ENCODE data around the gene RSRC1. TPM values are rescaled to one million over a fixed set of nuclear protein-coding genes. Genes with fewer than 3 reads are reported as not detected.
"Not testable (repeated sequence)": the region's sequence is repeated elsewhere in the genome, so short reads cannot be mapped to it uniquely, and the experiment has no call there.

Gene RSRC1
- total RNA-seq, 1 donor from 2014 or later: 39.9 TPM

GRCh38 chr3:158491968-158492367 is 382.1 kb downstream of the RSRC1 start:
- Mint-ChIP-seq H3K4me3 (no peak overlapping the region), H3K4me1 (no peaks in the 10 kb centered on the region), H3K27me3 (no peaks in the 10 kb centered on the region), H3K36me3 (ENCODE audit: low read depth) (peaks cover 3% of the 10 kb centered on the region), H3K27ac (no peak overlapping the region), H3K9me3 (peaks cover 6% of the 10 kb centered on the region)
- ChIA-PET CTCF (no interaction called here), POLR2A (no interaction called here)
- intact Hi-C loops (cut with micrococcal nuclease): no loop called here
- DNase-seq (no peak), ATAC-seq (ENCODE audit: low read depth) (no peak)
- TF ChIP-seq CTCF (IDR thresholded peaks at IDR 0.05): no peak

GRCh38 chr3:158492685-158493084 is 382.8 kb downstream of the RSRC1 start:
- ChIA-PET POLR2A (no interaction called here), CTCF (no interaction called here)
- Mint-ChIP-seq H3K36me3 (ENCODE audit: low read depth) (peaks cover 4% of the 10 kb centered on the region), H3K4me1 (no peaks in the 10 kb centered on the region), H3K9me3 (peaks cover 9% of the 10 kb centered on the region), H3K27me3 (no peaks in the 10 kb centered on the region), H3K27ac (no peak overlapping the region), H3K4me3 (no peak overlapping the region)
- no peak for TF ChIP-seq CTCF (IDR thresholded peaks at IDR 0.05)
- intact Hi-C loops (cut with micrococcal nuclease): no loop called here
- ATAC-seq (ENCODE audit: low read depth) (no peak), DNase-seq (no peak)

GRCh38 chr3:158493931-158494330 is 384.0 kb downstream of the RSRC1 start:
- ATAC-seq (ENCODE audit: low read depth) (no peak), DNase-seq (no peak)
- ChIA-PET POLR2A (no interaction called here), CTCF (no interaction called here)
- Mint-ChIP-seq H3K27me3 (no peaks in the 10 kb centered on the region), H3K9me3 (peaks cover 20% of the 10 kb centered on the region), H3K36me3 (ENCODE audit: low read depth) (peaks cover 15% of the 10 kb centered on the region), H3K4me1 (no peaks in the 10 kb centered on the region), H3K4me3 (no peak overlapping the region), H3K27ac (no peak overlapping the region)
- TF ChIP-seq CTCF (IDR thresholded peaks at IDR 0.05): no peak
- intact Hi-C loops (cut with micrococcal nuclease): no loop called here

- peaks cover 21% of the 10 kb centered on the region for H3K9me3 Mint-ChIP-seq
- intact Hi-C loops (cut with micrococcal nuclease): no loop called here
- H3K27ac Mint-ChIP-seq: no peak overlapping the region
- no peaks in the 10 kb centered on the region for H3K4me1 Mint-ChIP-seq
- POLR2A ChIA-PET: no interaction called here
- no peaks in the 10 kb centered on the region for H3K27me3 Mint-ChIP-seq
- TF ChIP-seq CTCF (IDR thresholded peaks at IDR 0.05): no peak
- no peak for DNase-seq
- H3K36me3 Mint-ChIP-seq (ENCODE audit: low read depth): peaks cover 15% of the 10 kb centered on the region
- no peak overlapping the region for H3K4me3 Mint-ChIP-seq
- ATAC-seq (ENCODE audit: low read depth): no peak
- CTCF ChIA-PET: no interaction called here
Observed at GRCh38 chr3:158494673-158495072, 384.8 kb downstream of the RSRC1 start.

- DNase-seq; intact Hi-C loops (cut with micrococcal nuclease); ATAC-seq (ENCODE audit: low read depth); H3K27me3 Mint-ChIP-seq; POLR2A ChIA-PET; H3K27ac Mint-ChIP-seq; H3K4me1 Mint-ChIP-seq; CTCF ChIA-PET; H3K4me3 Mint-ChIP-seq: not testable (repeated sequence)
- H3K9me3 Mint-ChIP-seq: peaks cover 28% of the 10 kb centered on the region
- H3K36me3 Mint-ChIP-seq (ENCODE audit: low read depth): peaks cover 23% of the 10 kb centered on the region
Observed at GRCh38 chr3:158495398-158495902, 385.6 kb downstream of the RSRC1 start.

GRCh38 chr3:158505117-158505516 is 395.2 kb downstream of the RSRC1 start:
- no peaks in the 10 kb centered on the region for H3K4me1 Mint-ChIP-seq
- ATAC-seq (ENCODE audit: low read depth): no peak
- no peak overlapping the region for H3K27ac Mint-ChIP-seq
- intact Hi-C loops (cut with micrococcal nuclease): no loop called here
- H3K27me3 Mint-ChIP-seq: no peaks in the 10 kb centered on the region
- no peak for DNase-seq
- TF ChIP-seq CTCF (IDR thresholded peaks at IDR 0.05): no peak
- ChIA-PET POLR2A (no interaction called here), CTCF (no interaction called here)
- H3K36me3 Mint-ChIP-seq (ENCODE audit: low read depth): peaks cover 7% of the 10 kb centered on the region
- no peak overlapping the region for H3K4me3 Mint-ChIP-seq
- H3K9me3 Mint-ChIP-seq: peaks cover 10% of the 10 kb centered on the region

All from activated B cell treated with CpG ODN at 0.5 μM for 24 hours (primary cell).